MM.1S (cell line): ENCODE data around the gene ITGB2.

Experiments
- DNase-seq: peaks from one replicate; pipeline ENCODE4 v3.0.0-alpha.2; 2015
- H2AFZ ChIP-seq: fragments of 300-600 bp; sonication (generic); 2 replicates; pipeline ENCODE4 v1.6.0; 2016; ENCODE audit warnings: antibody characterized with exemption, low read length
- H3F3A ChIP-seq: fragments of 300-600 bp; sonication (generic); 2 replicates; pipeline ENCODE4 v1.6.1; 2016; ENCODE audit warnings: mild to moderate bottlenecking, antibody characterized with exemption, low read length, moderate library complexity, mixed read lengths; ENCODE audit not compliant: insufficient read depth
- H3K27ac ChIP-seq: fragments of 300-600 bp; sonication (generic); 2 replicates; pipeline ENCODE4 v1.5.1; 2016; ENCODE audit warnings: mild to moderate bottlenecking, low read length
- H3K27me3 ChIP-seq: fragments of 300-600 bp; sonication (generic); replicated peaks from 2 replicates; pipeline ENCODE4 v1.6.0; 2016; ENCODE audit warnings: low read length; ENCODE audit not compliant: insufficient read depth
- H3K36me3 ChIP-seq: fragments of 300-600 bp; sonication (generic); replicated peaks from 2 replicates; pipeline ENCODE4 v1.6.1; 2016; ENCODE audit warnings: mild to moderate bottlenecking, low read length, mixed read lengths; ENCODE audit not compliant: insufficient read depth
- H3K4me1 ChIP-seq: fragments of 300-600 bp; sonication (generic); 2 replicates; pipeline ENCODE4 v1.6.1; 2016; ENCODE audit warnings: low read length, mixed read lengths
- H3K4me2 ChIP-seq: fragments of 300-600 bp; sonication (generic); 2 replicates; pipeline ENCODE4 v1.6.0; 2016; ENCODE audit warnings: low read depth, low read length
- H3K4me3 ChIP-seq: fragments of 300-600 bp; sonication (generic); 2 replicates; pipeline ENCODE4 v1.5.1; 2016; ENCODE audit warnings: low read length, mixed read lengths
- H3K79me2 ChIP-seq: fragments of 300-600 bp; sonication (generic); 2 replicates; pipeline ENCODE4 v1.6.1; 2016; ENCODE audit warnings: mixed run types, low read length, mixed read lengths
- H3K9ac ChIP-seq: fragments of 300-600 bp; sonication (generic); 2 replicates; pipeline ENCODE4 v1.6.1; 2016; ENCODE audit warnings: low read length, mixed read lengths
- H3K9me2 ChIP-seq: fragments of 300-600 bp; sonication (generic); replicated peaks from 2 replicates; pipeline ENCODE4 v1.6.1; 2016; ENCODE audit warnings: mild to moderate bottlenecking, low read length, mixed read lengths; ENCODE audit not compliant: insufficient read depth
- H3K9me3 ChIP-seq: fragments of 300-600 bp; sonication (generic); replicated peaks from 2 replicates; pipeline ENCODE4 v1.6.1; 2016; ENCODE audit warnings: mild to moderate bottlenecking, low read length, mixed read lengths; ENCODE audit not compliant: insufficient read depth
- H4K20me1 ChIP-seq: fragments of 300-600 bp; sonication (generic); 2 replicates; pipeline ENCODE4 v1.6.1; 2016; ENCODE audit warnings: mild to moderate bottlenecking, low read length, moderate library complexity, mixed read lengths; ENCODE audit not compliant: insufficient read depth
- EZH2 ChIP-seq: fragments of 300-600 bp; sonication (generic); optimal IDR thresholded peaks from 2 replicates; pipeline ENCODE3; 2017; ENCODE audit warnings: low read depth, mild to moderate bottlenecking, antibody characterized with exemption, low read length, mixed read lengths
- EZH2phosphoT487 ChIP-seq: fragments of 300-600 bp; sonication (generic); IDR thresholded peaks from 2 replicates; pipeline ENCODE4 v1.6.1; 2018; ENCODE audit warnings: antibody characterized with exemption, low read length
- TF ChIP-seq, protein P1 (sequence below): fragments of 300-600 bp; sonication (generic); IDR thresholded peaks from 2 replicates; pipeline ENCODE4 v1.5.1; 2016; ENCODE audit warnings: antibody characterized with exemption, low read length, mixed read lengths

The ITGB2 gene

DNA sequence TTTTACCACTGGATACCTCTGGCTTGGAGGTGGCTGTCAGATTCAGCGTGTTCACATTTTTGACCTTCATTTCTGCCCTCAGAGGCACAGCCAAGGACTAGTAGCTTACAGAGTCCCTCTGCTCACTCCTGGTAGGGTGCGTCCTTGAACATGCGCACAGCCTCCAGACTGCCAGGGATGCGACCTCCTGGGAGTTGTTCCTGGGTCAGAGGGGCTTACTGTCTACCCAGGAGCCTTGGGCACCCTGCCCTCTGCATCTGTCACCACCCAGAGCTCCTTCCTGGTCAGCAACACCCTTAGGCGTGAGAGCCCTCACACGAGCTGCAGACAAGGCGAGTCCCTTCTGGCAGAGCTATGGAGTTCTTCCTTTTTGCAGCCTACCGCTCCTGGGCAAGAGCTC is 20.9 kb upstream of the ITGB2 start:
- H3K4me1 ChIP-seq = peaks cover 11% of the 10 kb centered on the region; the same call in 1 of the 2 replicates
- peaks cover 59% of the 10 kb centered on the region for H3K79me2 ChIP-seq
- no peak overlapping the region for H2AFZ ChIP-seq
- TF ChIP-seq EZH2phosphoT487 (no peak), EZH2 (no peak)
- TF ChIP-seq, protein P1, sequence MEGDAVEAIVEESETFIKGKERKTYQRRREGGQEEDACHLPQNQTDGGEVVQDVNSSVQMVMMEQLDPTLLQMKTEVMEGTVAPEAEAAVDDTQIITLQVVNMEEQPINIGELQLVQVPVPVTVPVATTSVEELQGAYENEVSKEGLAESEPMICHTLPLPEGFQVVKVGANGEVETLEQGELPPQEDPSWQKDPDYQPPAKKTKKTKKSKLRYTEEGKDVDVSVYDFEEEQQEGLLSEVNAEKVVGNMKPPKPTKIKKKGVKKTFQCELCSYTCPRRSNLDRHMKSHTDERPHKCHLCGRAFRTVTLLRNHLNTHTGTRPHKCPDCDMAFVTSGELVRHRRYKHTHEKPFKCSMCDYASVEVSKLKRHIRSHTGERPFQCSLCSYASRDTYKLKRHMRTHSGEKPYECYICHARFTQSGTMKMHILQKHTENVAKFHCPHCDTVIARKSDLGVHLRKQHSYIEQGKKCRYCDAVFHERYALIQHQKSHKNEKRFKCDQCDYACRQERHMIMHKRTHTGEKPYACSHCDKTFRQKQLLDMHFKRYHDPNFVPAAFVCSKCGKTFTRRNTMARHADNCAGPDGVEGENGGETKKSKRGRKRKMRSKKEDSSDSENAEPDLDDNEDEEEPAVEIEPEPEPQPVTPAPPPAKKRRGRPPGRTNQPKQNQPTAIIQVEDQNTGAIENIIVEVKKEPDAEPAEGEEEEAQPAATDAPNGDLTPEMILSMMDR = no peak
- no peak overlapping the region for H3K9ac ChIP-seq
- peak overlapping the region; percentile 65; the same call in 1 of the 2 replicates for H3K4me2 ChIP-seq
- no peak for DNase-seq
- no peaks in the 10 kb centered on the region for H3K9me2 ChIP-seq
- H3K4me3 ChIP-seq = no peak overlapping the region
- H3K27me3 ChIP-seq = peaks cover 25% of the 10 kb centered on the region
- no peaks in the 10 kb centered on the region for H3K9me3 ChIP-seq
- H3F3A ChIP-seq = no peaks in the 10 kb centered on the region
- H3K27ac ChIP-seq = no peak overlapping the region
- 0 out of 2 replicates have a peak, but pooled peaks cover 5% of the 10 kb centered on the region for H3K36me3 ChIP-seq
- H4K20me1 ChIP-seq = no peaks in the 10 kb centered on the region; the same call in 1 of the 2 replicates

DNA sequence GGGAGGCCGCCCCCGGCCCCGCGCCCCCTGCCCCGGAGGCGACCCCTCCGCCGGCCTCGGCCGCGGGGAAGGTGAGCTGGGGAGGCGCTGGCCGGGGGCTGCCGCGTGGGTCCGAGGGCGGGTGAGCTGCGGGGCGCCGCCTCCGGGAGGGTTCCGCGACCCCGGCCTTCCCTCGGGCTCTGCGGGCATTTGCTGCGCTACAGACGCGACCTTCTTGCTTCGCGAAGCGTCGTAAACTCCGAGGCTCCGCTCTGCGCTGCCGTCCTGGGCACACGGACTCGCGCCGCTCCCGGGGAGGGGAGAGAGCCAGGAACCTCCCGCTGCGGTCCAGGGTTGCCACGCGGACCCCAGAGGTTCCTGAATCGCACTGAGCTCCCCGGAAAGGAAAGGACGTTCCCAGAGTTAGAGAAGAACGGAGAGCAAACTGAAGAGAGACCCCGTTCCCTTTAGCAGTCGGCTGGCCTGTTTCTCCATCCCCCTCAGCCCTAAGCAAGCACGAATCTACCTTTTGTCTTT is 19.5 kb upstream of the ITGB2 start:
- Histone ChIP-seq H3K4me3 (peak overlapping the region; percentile 100), H3K27ac (no peak overlapping the region), H2AFZ (peak overlapping the region; percentile 98), H3K4me1 (peaks cover 11% of the 10 kb centered on the region; the same call in 1 of the 2 replicates), H3K9me3 (no peaks in the 10 kb centered on the region), H3K9ac (peak overlapping the region; percentile 71), H3K27me3 (peaks cover 37% of the 10 kb centered on the region), H4K20me1 (no peaks in the 10 kb centered on the region; the same call in 1 of the 2 replicates), H3K36me3 (0 out of 2 replicates have a peak, but pooled peaks cover 5% of the 10 kb centered on the region), H3F3A (no peaks in the 10 kb centered on the region), H3K4me2 (peak overlapping the region; percentile 65), H3K9me2 (no peaks in the 10 kb centered on the region), H3K79me2 (peaks cover 50% of the 10 kb centered on the region)
- TF ChIP-seq EZH2 (no peak), EZH2phosphoT487 (no peak)
- TF ChIP-seq, protein P1 = no peak
- DNase-seq = peak; percentile 37

DNA sequence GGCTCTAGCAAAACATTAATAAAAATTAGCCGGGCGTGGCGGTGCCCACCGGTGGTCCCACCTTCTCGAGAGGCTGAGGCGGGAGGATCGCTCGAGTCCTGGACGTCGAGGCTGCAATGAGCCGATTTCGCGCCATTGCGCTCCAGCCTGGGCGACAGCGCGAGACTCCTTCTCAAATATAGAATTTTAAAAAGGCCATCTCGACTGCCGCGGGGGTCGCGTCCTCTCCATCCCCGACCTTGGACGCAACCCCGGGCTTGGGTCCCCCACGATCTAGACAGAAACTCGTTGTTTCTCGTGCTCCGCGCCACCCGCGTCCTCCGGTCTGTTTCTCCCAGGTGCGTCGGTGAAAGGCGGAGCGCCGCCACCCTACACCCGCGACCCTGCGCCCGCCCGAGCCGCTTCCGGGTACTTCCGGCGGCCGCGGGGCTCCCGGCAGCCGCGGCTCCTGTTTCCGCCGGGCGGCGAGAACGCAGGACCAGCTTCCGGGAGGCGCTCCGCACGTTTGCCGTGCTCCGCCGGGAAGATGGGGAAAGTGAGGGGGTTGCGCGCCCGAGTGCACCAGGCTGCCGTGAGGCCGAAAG is 18.9 kb upstream of the ITGB2 start, which contains the start of gene SLX9:
Gene SLX9, plus strand, starts transcription at position 498 of the 584 bp plus-strand sequence. Its CDS starts 29 bp downstream, at position 527.
- peak within 1 kb of the TSS; percentile 94 for H3K4me2 ChIP-seq
- DNase-seq = peak; percentile 92
- no peaks in the 10 kb centered on the region for H4K20me1 ChIP-seq
- peak within 1 kb of the TSS; percentile 71 for H3K9ac ChIP-seq
- H3K27ac ChIP-seq = no peak within 1 kb of the TSS
- peak within 1 kb of the TSS; percentile 98 for H2AFZ ChIP-seq
- H3K27me3 ChIP-seq = peaks cover 43% of the 10 kb centered on the region
- peaks cover 11% of the 10 kb centered on the region; the same call in 1 of the 2 replicates for H3K4me1 ChIP-seq
- H3K79me2 ChIP-seq = peaks cover 45% of the 10 kb centered on the region
- TF ChIP-seq EZH2phosphoT487 (no peak), EZH2 (no peak)
- TF ChIP-seq, protein P1 = no peak
- no peaks in the 10 kb centered on the region for H3K9me3 ChIP-seq
- peak within 1 kb of the TSS; percentile 100 for H3K4me3 ChIP-seq
- H3K9me2 ChIP-seq = no peaks in the 10 kb centered on the region
- 0 out of 2 replicates have a peak, but pooled peaks cover 5% of the 10 kb centered on the region for H3K36me3 ChIP-seq
- no peaks in the 10 kb centered on the region for H3F3A ChIP-seq
